Lung (tissue), 12 donors: ENCODE data around the gene SYNGR1. TPM values are rescaled to one million over a fixed set of nuclear protein-coding genes. Genes with fewer than 3 reads are reported as not detected.
"Not testable (repeated sequence)": the region's sequence is repeated elsewhere in the genome, so short reads cannot be mapped to it uniquely, and the experiment has no call there.

ENCODE experiments used
- ATAC-seq: fragments of 200-7000 bp; cut with Tn5 transposase; one replicate; pipeline ENCODE4 v1.9.1; 2020; ENCODE audit warnings: moderate number of reproducible peaks; ENCODE audit not compliant: insufficient read depth, low FRiP score
- DNase-seq, 3 donors: peaks; one replicate each; pipeline ENCODE4 v3.0.0-alpha.2; 2013 to 2017
- H3K27ac ChIP-seq, 2 donors: one replicate each; pipeline ENCODE4 v1.5.1; 2013; ENCODE audit warnings: mild to moderate bottlenecking in 2 of 2, moderate library complexity in 2 of 2, control low read depth in 1 of 2, inconsistent platforms in 1 of 2, low read depth in 1 of 2, low read length in 1 of 2
- H3K27me3 ChIP-seq, 3 donors: one replicate each; pipeline ENCODE4 v1.5.1; 2013; ENCODE audit warnings: low read length in 2 of 3; ENCODE audit not compliant: control insufficient read depth in 3 of 3, insufficient read depth in 3 of 3
- H3K36me3 ChIP-seq, 4 donors: one replicate each; pipeline ENCODE4 v1.5.1; 2013; ENCODE audit warnings: low read length in 4 of 4, mild to moderate bottlenecking in 1 of 4, moderate library complexity in 1 of 4; ENCODE audit not compliant: control insufficient read depth in 4 of 4, insufficient read depth in 4 of 4
- H3K4me1 ChIP-seq, 5 donors: one replicate each; pipeline ENCODE4 v1.5.1; 2013; ENCODE audit warnings: low read length in 5 of 5, mild to moderate bottlenecking in 2 of 5, moderate library complexity in 1 of 5; ENCODE audit not compliant: control insufficient read depth in 5 of 5, insufficient read depth in 5 of 5
- H3K4me3 ChIP-seq: one replicate; pipeline ENCODE4 v1.5.1; 2013; ENCODE audit warnings: mild to moderate bottlenecking, control low read depth, moderate library complexity
- H3K9ac ChIP-seq, 2 donors: one replicate each; pipeline ENCODE4 v1.5.1; 2013; ENCODE audit warnings: low read length in 2 of 2, control low read depth in 1 of 2; ENCODE audit not compliant: insufficient read depth in 1 of 2
- H3K9me3 ChIP-seq, 4 donors: one replicate each; pipeline ENCODE4 v1.5.1; 2013; ENCODE audit warnings: low read length in 3 of 4, mild to moderate bottlenecking in 1 of 4, moderate library complexity in 1 of 4; ENCODE audit not compliant: control insufficient read depth in 4 of 4, insufficient read depth in 3 of 4
- CTCF ChIP-seq: IDR thresholded peaks from 2 replicates; pipeline ENCODE4 v1.5.1; 2012; ENCODE audit warnings: mild to moderate bottlenecking; ENCODE audit errors: control extremely low read depth, extremely low read depth
- WGBS, 2 donors: extraction: QIAGEN DNeasy Blood & Tissue Kit; methylation state at CpG; one replicate each; pipeline ENCODE4 v1.1.7; 2013; 5-methylcytosine and 5-hydroxymethylcytosine counted together
- polyA plus RNA-seq, 2 donors: library from polyadenylated mRNA; stranded (reverse); fragments of 200-250 nt; gene quantifications; one replicate each; pipeline ENCODE4 v1.2.1, GENCODE V29; 2013
- total RNA-seq, 2 donors: library from RNA; depleted of rRNA in 1 of 2; stranded (reverse); fragments of >200 nt in 1 of 2; gene quantifications; one replicate each; pipeline ENCODE4 v1.2.1, GENCODE V29; 2014 to 2021
- donor health status: control.
- donor health status: control.
- donor health status: Bipolar disorder and iron deficiency.
- donor health status: healthy.
- donor health status: DM: yes; HTN: yes; CAD: no.

The SYNGR1 gene
- total and polyA plus RNA-seq, 4 donors = 3.5 to 13.3 (median 5.5) TPM

- 91 to 94% methylated on average over 9 of the region's 9 CpGs for WGBS, 2 donors
- H3K27me3 ChIP-seq = no peaks in the 10 kb centered on the region
Measured at GRCh38 chr22:39353346-39353745, 3.6 kb downstream of the SYNGR1 start.

GRCh38 chr22:39355080-39355479, 5.3 kb downstream of the SYNGR1 start:
- no peak overlapping the region for H3K27ac ChIP-seq
- peaks cover 0 to 17% (median 6%) of the 10 kb centered on the region in 5 donors for H3K4me1 ChIP-seq
- no peak for TF ChIP-seq CTCF
- H3K27me3 ChIP-seq = no peaks in the 10 kb centered on the region
- no peaks in the 10 kb centered on the region for H3K36me3 ChIP-seq
- DNase-seq (no peak), ATAC-seq (no peak)
- no peak overlapping the region for H3K4me3 ChIP-seq
- H3K9me3 ChIP-seq = no peaks in the 10 kb centered on the region
- no peak overlapping the region for H3K9ac ChIP-seq
- 90 to 93% methylated on average over 12 of the region's 12 CpGs for WGBS, 2 donors

More at GRCh38 chr22:39353346-39353745, 3.6 kb downstream of the SYNGR1 start:
- H3K9me3 ChIP-seq = no peaks in the 10 kb centered on the region
- H3K9ac ChIP-seq = no peak overlapping the region
- no peak overlapping the region for H3K4me3 ChIP-seq
- TF ChIP-seq CTCF = no peak
- H3K27ac ChIP-seq = no peak overlapping the region
- peaks cover 0 to 22% (median 12%) of the 10 kb centered on the region in 5 donors for H3K4me1 ChIP-seq
- ATAC-seq = no peak
- no peak for DNase-seq
- H3K36me3 ChIP-seq = no peaks in the 10 kb centered on the region

GRCh38 chr22:39355805-39356204, 6.0 kb downstream of the SYNGR1 start:
- H3K36me3 ChIP-seq, DNase-seq, H3K9me3 ChIP-seq, H3K4me3 ChIP-seq, H3K9ac ChIP-seq, ATAC-seq, H3K27me3 ChIP-seq, H3K27ac ChIP-seq: not testable (repeated sequence)
- WGBS, 2 donors = 91 to 92% methylated on average over 13 to 14 of the region's 14 CpGs
- peaks cover 0 to 11% (median under 1%) of the 10 kb centered on the region in 5 donors for H3K4me1 ChIP-seq

- Histone ChIP-seq H3K27ac (no peak overlapping the region), H3K4me1 (peaks cover 0 to 5% (median 0%) of the 10 kb centered on the region in 5 donors), H3K4me3 (no peak overlapping the region), H3K9ac (no peak overlapping the region), H3K27me3 (no peaks in the 10 kb centered on the region), H3K9me3 (no peaks in the 10 kb centered on the region), H3K36me3 (no peaks in the 10 kb centered on the region)
- no peak for ATAC-seq
- no peak for DNase-seq
- no peak for TF ChIP-seq CTCF
- WGBS, 2 donors = 80 to 83% methylated on average over 5 of the region's 5 CpGs
Measured at GRCh38 chr22:39356464-39356863, 6.7 kb downstream of the SYNGR1 start.

GRCh38 chr22:39357110-39358108, 7.6 kb downstream of the SYNGR1 start:
- DNase-seq = not testable (repeated sequence)

GRCh38 chr22:39358197-39358596, 8.4 kb downstream of the SYNGR1 start:
- not testable (repeated sequence) for H3K9ac ChIP-seq, H3K27me3 ChIP-seq, H3K27ac ChIP-seq, H3K36me3 ChIP-seq, H3K4me1 ChIP-seq, H3K4me3 ChIP-seq, ATAC-seq, DNase-seq, H3K9me3 ChIP-seq
- WGBS, 2 donors = 87 to 94% methylated on average over 14 of the region's 17 CpGs

More at GRCh38 chr22:39357110-39358108, 7.6 kb downstream of the SYNGR1 start:
- not testable (repeated sequence) for H3K4me1 ChIP-seq, H3K9ac ChIP-seq, H3K9me3 ChIP-seq, H3K27me3 ChIP-seq, H3K4me3 ChIP-seq, H3K27ac ChIP-seq, H3K36me3 ChIP-seq, ATAC-seq
- 95 to 97% methylated on average over 41 to 44 of the region's 53 CpGs for WGBS, 2 donors
